ENCODE data around the gene ZNHIT1.
"Not testable (repeated sequence)": the region's sequence is repeated elsewhere in the genome, so short reads cannot be mapped to it uniquely, and the experiment has no call there.

The ZNHIT1 gene

DNA sequence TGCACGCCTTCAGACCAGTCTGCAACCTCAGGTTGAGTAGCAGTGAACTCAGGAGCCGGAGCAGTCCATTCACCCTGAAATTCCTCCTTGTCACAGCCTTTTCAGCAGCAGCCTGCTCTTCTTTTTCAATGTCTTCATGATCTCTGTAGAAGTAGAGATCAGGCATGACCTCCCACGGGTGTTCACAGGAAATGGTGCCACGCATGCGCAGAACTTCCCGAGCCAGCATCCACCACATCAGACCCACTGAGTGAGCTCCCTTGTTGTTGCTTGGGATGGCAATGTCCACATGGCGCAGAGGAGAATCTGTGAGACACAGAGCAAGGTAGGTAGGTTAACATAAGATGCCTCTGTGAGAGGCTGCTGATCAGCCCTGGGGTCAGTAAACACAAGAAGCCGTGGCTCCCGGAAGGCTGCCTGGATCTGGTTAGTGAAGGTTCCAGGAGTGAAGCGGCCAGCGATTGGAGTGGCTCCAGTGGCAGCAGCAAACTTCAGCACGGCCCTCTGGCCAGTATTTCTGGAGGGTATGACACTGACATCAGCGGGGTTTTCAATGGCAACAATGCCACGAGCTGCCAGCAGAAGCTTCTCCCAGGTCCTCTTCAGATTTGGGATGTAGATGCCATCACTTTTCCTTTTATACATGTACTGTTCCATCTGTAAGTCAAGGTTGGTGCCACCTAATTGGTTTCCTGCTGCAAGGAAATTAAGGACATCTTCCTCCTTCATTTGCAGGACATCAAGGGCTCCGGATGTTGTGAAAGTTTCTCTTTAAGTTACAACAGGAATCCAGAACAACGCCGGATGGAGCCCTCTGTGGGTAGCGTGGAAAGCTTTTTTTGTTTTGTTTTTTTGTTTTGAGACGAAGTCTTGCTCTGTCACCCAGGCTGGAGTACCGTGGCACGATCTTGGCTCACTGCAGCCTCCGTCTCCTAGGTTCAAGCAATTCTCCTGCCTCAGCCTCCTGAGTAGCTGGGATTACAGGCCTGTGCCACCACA lies 13.9 kb upstream of the ZNHIT1 start:
- H3K4me3 Mint-ChIP-seq: peak overlapping the region; percentile 21
- ATAC-seq: not testable (repeated sequence)

DNA sequence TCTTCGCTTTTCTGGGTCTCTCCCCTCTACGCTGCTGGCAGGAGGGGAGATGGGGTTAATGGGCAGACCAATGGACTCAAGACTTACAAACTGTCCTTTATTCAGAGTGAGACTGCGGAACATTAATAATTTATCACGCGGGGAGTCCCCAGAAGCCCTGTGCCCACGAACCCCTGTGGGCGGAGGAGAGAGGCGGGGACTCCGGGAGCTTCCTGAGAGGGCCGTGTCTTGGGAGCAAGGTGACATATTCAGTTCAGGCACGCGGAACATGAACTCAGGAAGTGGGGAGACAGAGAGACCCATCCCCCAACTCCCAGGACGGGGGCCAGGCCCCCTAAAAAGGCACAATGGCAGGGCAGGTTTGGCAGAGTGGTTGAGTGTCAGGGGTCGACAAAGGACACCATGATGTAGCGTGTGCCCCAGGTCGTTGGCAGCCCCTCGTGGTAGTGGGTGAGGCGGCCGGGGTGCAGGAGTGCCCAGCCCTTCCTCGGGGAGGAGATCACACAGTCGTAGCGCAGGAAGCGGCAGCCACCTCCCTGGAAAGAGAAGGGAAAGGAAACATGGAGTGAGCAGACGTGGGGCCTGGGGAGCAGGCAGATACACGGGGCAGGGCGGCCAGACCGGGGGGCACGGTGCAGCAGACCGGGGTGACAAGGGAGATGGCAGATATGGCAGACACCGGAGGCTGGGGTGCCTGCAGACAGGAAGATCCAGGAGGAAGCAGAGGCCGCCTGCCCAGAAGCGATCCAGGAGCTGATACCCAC lies 11.9 kb upstream of the ZNHIT1 start:
- ATAC-seq: no peak
- Mint-ChIP-seq H3K4me3 (no peak overlapping the region), H3K27ac (no peak overlapping the region), H3K4me1 (peaks cover 12% of the 10 kb centered on the region), H3K36me3 (peaks cover 34% of the 10 kb centered on the region), H3K9me3 (no peaks in the 10 kb centered on the region)
- no peak for DNase-seq (ENCODE audit: low spot score in 2 of 2)

More for the DNA sequence above, 13.9 kb upstream of the ZNHIT1 start:
- Mint-ChIP-seq H3K36me3 (peaks cover 14% of the 10 kb centered on the region), H3K27ac (peak overlapping the region; percentile 49), H3K4me1 (peaks cover 17% of the 10 kb centered on the region)
- not testable (repeated sequence) for DNase-seq (ENCODE audit: low spot score in 2 of 2); H3K9me3 Mint-ChIP-seq

- H3K36me3 Mint-ChIP-seq: peaks cover 40% of the 10 kb centered on the region
- no peaks in the 10 kb centered on the region for H3K9me3 Mint-ChIP-seq
- peaks cover 7% of the 10 kb centered on the region for H3K4me1 Mint-ChIP-seq
- DNase-seq (ENCODE audit: low spot score in 2 of 2): no peak
- H3K4me3 Mint-ChIP-seq: no peak overlapping the region
- ATAC-seq: no peak
- no peak overlapping the region for H3K27ac Mint-ChIP-seq
These were observed 11.3 kb upstream of the ZNHIT1 start for GRCh38 chr7:101206665-101207042.

GRCh38 chr7:101207459-101207858 lies 10.5 kb upstream of the ZNHIT1 start:
- H3K27ac Mint-ChIP-seq: no peak overlapping the region
- peaks cover 44% of the 10 kb centered on the region for H3K36me3 Mint-ChIP-seq
- H3K4me1 Mint-ChIP-seq: peaks cover 7% of the 10 kb centered on the region
- H3K9me3 Mint-ChIP-seq: no peaks in the 10 kb centered on the region
- no peak for DNase-seq (ENCODE audit: low spot score in 2 of 2)
- ATAC-seq: no peak
- H3K4me3 Mint-ChIP-seq: no peak overlapping the region

GRCh38 chr7:101208794-101209193 lies 9.2 kb upstream of the ZNHIT1 start:
- no peaks in the 10 kb centered on the region for H3K9me3 Mint-ChIP-seq
- H3K36me3 Mint-ChIP-seq: peaks cover 52% of the 10 kb centered on the region
- H3K4me1 Mint-ChIP-seq: peaks cover 3% of the 10 kb centered on the region
- no peak overlapping the region for H3K27ac Mint-ChIP-seq
- DNase-seq (ENCODE audit: low spot score in 2 of 2) (no peak), ATAC-seq (no peak)
- no peak overlapping the region for H3K4me3 Mint-ChIP-seq

DNA sequence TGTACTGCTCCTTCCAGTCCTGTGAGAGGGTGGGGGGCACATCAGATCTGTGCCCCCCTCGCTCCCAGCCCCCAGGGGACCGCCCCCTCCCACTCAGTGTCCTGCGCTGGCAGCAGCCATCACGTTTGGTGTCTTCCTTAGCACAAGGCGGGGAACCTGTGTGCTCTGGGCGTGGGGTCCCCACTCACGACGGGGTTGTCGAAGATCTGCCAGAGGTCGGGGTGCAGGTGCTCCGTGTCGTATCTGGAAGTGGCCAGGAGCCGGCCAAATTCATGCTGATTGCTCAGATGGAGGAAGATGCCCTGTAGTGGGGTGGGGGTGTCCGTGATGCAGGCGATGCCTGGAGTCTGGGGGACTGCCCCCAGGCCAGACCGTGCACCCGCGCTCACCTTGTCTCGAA lies 7.8 kb upstream of the ZNHIT1 start:
- no peak for ATAC-seq
- no peak for DNase-seq (ENCODE audit: low spot score in 2 of 2)
- no peaks in the 10 kb centered on the region for H3K4me1 Mint-ChIP-seq
- no peaks in the 10 kb centered on the region for H3K9me3 Mint-ChIP-seq
- no peak overlapping the region for H3K4me3 Mint-ChIP-seq
- H3K27ac Mint-ChIP-seq: no peak overlapping the region
- H3K36me3 Mint-ChIP-seq: peaks cover 63% of the 10 kb centered on the region

DNA sequence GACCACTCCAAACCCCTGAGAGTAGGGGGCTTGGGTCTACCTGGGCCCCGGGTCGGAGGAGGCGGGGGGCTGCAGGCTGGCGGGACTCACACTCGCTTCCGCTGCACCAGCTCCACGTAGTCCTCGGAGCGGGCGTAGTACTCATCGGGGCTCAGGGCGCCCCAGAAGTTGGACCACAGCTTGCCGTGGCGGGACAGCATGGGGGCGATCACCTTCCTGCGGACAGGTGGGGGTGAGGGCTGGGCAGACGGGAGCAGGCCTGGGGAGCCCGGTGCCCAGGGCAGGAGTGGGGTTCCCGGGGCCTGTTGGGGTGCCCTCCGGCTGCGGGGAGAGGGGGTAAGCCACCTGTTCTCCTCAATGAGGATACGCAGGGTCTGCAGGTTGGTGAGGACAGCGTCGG lies 6.5 kb upstream of the ZNHIT1 start:
- Mint-ChIP-seq H3K4me3 (no peak overlapping the region), H3K36me3 (peaks cover 75% of the 10 kb centered on the region), H3K9me3 (no peaks in the 10 kb centered on the region), H3K27ac (peak overlapping the region; percentile 58), H3K4me1 (peaks cover 10% of the 10 kb centered on the region)
- no peak for DNase-seq (ENCODE audit: low spot score in 2 of 2)
- no peak for ATAC-seq

GRCh38 chr7:101212014-101212413 lies 6.0 kb upstream of the ZNHIT1 start:
- Mint-ChIP-seq H3K4me1 (peaks cover 15% of the 10 kb centered on the region), H3K4me3 (no peak overlapping the region), H3K27ac (peak overlapping the region; percentile 58), H3K9me3 (no peaks in the 10 kb centered on the region), H3K36me3 (peaks cover 78% of the 10 kb centered on the region)
- no peak for DNase-seq (ENCODE audit: low spot score in 2 of 2)
- no peak for ATAC-seq

DNA sequence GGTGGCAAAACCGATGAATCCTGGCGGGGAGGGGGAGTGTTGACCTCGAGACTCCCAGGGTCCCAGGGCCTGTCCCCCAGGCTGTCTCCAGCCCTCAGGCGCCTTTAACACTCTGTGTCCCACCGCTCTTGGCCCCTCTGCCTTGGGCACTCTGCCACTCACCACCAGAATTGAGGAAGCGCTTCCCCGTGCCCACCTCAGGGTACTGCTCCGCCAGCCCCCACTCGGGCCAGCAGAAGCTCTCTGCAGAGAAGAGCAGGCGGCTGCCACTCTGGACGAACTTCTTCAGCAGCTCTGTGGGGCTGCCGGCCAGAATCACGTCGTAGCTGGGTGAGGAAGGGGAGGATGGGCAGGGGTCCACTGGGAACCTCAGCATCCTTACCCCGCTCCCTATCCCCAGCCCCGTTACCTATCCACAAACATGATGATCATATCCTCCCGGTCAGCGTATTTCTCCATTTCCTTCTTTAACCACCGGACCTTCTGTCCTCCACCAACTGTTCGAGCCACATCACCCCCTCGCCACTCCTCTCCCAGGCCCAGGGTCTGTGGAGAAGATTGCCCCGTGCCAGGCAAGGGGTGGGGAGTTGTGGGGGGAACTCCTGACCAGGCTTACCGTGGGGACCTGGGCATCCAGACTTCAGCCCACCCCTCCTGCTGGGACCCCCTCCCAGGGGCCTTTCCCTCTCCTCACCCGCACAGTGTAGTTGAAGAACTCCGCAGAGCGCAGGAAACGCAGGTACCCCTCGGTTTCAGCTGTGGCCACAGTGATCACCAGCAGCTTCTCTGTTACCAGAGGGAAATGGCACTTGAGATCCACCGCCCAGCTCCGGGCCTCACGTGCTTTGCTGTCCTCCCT lies 1.7 kb upstream of the ZNHIT1 start:
- ATAC-seq (no peak), DNase-seq (ENCODE audit: low spot score in 2 of 2) (no peak)
- Mint-ChIP-seq H3K27ac (peak overlapping the region; percentile 97), H3K4me1 (peaks cover 47% of the 10 kb centered on the region), H3K9me3 (no peaks in the 10 kb centered on the region), H3K4me3 (peak overlapping the region; percentile 98), H3K36me3 (peaks cover 70% of the 10 kb centered on the region)

DNA sequence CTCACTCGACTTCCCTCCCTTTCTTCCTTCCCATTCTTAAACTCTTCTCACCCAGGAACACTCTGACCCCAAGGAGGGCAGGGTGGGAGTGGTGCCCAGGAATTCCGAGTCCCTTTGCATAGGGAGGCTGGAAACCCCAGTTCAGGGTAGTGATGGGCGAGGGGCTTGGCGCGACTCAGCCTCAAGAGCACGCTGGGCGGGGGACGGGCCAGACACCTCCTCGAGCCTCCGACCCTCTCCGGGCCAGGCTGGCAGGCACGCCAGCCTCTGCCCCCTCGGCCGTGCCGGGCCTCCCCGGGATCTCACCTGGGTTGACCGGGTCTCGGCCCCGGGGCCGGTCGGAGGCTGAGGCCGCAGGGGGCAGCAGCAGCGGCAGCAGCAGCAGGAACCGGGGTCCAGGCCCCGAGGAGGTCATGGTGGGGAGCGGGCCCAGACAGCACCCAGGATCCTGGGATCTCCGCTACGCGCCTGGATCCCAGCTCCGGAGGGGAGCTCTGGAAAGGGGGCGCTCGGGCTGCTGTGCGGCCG lies 1.0 kb upstream of the ZNHIT1 start:
- H3K27ac Mint-ChIP-seq: peak overlapping the region; percentile 97
- peaks cover 73% of the 10 kb centered on the region for H3K36me3 Mint-ChIP-seq
- DNase-seq (ENCODE audit: low spot score in 2 of 2) (no peak), ATAC-seq (peak; percentile 4)
- peak overlapping the region; percentile 98 for H3K4me3 Mint-ChIP-seq
- no peaks in the 10 kb centered on the region for H3K9me3 Mint-ChIP-seq
- peaks cover 54% of the 10 kb centered on the region for H3K4me1 Mint-ChIP-seq

DNA sequence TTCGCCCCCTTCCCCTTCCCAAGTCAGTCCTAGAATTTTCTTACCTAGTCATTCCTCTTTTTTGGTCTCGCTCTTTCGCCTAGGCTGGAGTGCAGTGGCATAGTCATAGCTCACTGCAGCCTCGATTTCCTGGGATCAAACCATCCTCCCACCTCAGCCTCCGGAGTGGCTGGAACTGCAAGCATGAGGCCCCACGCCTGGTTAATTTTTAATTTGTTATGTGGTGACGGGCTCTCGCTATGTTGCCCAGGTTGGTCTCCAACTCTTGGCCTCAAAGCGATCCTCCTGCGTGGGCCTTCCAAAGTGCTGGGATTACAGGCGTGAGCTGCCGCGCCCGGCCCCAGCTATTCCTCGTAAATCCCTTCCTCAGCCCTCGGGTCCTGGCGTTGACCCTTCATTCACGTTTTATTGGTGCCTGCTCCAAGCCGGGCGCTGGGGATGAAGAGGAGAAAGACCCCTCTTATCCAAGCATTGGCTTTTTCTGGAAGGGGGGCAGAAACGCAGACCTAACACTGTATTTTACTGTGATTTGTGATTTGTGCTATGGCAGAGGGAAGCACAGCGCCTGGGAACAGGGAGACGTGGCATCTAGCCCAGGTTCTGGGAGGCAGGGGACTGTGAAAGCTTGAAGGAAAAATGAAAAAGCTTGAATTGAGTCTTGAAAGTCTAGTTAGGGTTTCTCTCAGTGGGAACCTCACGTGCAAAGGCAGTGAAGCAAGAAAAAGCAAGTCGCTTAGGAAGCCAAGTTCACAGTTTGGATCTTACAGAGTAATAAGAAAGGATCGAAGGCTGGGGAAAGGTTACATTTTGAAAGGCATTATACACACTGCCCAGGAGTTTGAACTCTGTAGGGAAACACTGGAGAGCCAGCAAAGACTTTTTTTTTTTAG lies 516 bp downstream of the ZNHIT1 start:
- Mint-ChIP-seq H3K36me3 (peaks cover 79% of the 10 kb centered on the region), H3K27ac (peak overlapping the region; percentile 97), H3K9me3 (no peaks in the 10 kb centered on the region), H3K4me3 (peak overlapping the region; percentile 98), H3K4me1 (peaks cover 60% of the 10 kb centered on the region)
- DNase-seq (ENCODE audit: low spot score in 2 of 2): no peak
- ATAC-seq: no peak

GRCh38 chr7:101220295-101220694 lies 2.3 kb downstream of the ZNHIT1 start:
- Mint-ChIP-seq H3K9me3 (no peaks in the 10 kb centered on the region), H3K4me1 (peaks cover 60% of the 10 kb centered on the region), H3K36me3 (peaks cover 82% of the 10 kb centered on the region), H3K4me3 (no peak overlapping the region), H3K27ac (no peak overlapping the region)
- ATAC-seq (no peak), DNase-seq (ENCODE audit: low spot score in 2 of 2) (no peak)

DNA sequence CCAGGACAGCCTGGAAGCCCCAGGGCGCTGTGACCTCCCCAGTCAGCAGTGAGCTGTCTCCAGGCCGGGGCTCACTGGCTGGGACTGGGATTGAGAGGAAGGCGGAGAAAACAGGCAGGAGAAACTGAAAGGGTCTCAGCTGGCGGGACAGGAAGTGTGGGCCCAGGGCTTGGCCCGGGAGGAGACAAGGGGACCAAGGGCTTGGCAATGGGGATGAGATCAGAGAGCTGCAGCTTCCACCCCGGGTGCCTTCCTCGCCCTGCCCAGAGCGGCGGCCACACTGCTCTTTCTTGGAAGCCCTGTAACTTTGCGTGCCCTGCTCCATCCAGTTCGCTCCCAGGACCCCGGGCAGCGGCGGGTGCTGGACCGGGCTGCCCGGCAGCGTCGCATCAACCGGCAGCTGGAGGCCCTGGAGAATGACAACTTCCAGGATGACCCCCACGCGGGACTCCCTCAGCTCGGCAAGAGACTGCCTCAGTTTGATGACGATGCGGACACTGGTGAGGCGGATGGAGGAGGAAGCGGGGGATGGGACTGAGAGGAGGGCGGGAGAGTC lies 4.4 kb downstream of the ZNHIT1 start:
- peaks cover 45% of the 10 kb centered on the region for H3K4me1 Mint-ChIP-seq
- peaks cover 86% of the 10 kb centered on the region for H3K36me3 Mint-ChIP-seq
- ATAC-seq (no peak), DNase-seq (ENCODE audit: low spot score in 2 of 2) (no peak)
- H3K9me3 Mint-ChIP-seq: no peaks in the 10 kb centered on the region
- peak overlapping the region; percentile 72 for H3K27ac Mint-ChIP-seq
- H3K4me3 Mint-ChIP-seq: no peak overlapping the region

- ATAC-seq (no peak), DNase-seq (ENCODE audit: low spot score in 2 of 2) (no peak)
- H3K4me1 Mint-ChIP-seq: peaks cover 39% of the 10 kb centered on the region
- H3K4me3 Mint-ChIP-seq: no peak overlapping the region
- peak overlapping the region; percentile 54 for H3K27ac Mint-ChIP-seq
- no peaks in the 10 kb centered on the region for H3K9me3 Mint-ChIP-seq
- H3K36me3 Mint-ChIP-seq: peaks cover 86% of the 10 kb centered on the region
These were observed 5.6 kb downstream of the ZNHIT1 start for GRCh38 chr7:101223528-101223927.

All from stimulated activated effector memory CD8-positive, alpha-beta T cell treated with anti-CD3 and anti-CD28 coated beads, Interleukin-12 subunit alpha, Interleukin-12 subunit beta, amount 100 ng/mL, for 72 hours (primary cell).